Measurements from ENCODE around the gene ADIPOQ.
"Not testable (repeated sequence)": the region's sequence is repeated elsewhere in the genome, so short reads cannot be mapped to it uniquely, and the experiment has no call there.

- TF ChIP-seq EZH2 (IDR thresholded peaks at IDR 0.05; ENCODE audit: borderline replicate concordance, insufficient read depth, low read depth, low read length, poor library complexity, severe bottlenecking), result not testable (repeated sequence)
- TF ChIP-seq, protein P1, sequence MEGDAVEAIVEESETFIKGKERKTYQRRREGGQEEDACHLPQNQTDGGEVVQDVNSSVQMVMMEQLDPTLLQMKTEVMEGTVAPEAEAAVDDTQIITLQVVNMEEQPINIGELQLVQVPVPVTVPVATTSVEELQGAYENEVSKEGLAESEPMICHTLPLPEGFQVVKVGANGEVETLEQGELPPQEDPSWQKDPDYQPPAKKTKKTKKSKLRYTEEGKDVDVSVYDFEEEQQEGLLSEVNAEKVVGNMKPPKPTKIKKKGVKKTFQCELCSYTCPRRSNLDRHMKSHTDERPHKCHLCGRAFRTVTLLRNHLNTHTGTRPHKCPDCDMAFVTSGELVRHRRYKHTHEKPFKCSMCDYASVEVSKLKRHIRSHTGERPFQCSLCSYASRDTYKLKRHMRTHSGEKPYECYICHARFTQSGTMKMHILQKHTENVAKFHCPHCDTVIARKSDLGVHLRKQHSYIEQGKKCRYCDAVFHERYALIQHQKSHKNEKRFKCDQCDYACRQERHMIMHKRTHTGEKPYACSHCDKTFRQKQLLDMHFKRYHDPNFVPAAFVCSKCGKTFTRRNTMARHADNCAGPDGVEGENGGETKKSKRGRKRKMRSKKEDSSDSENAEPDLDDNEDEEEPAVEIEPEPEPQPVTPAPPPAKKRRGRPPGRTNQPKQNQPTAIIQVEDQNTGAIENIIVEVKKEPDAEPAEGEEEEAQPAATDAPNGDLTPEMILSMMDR (IDR thresholded peaks at IDR 0.05), result not testable (repeated sequence)
Observed at GRCh38 chr3:186873796-186874195, 31.3 kb downstream of the ADIPOQ start.

Data from B cell (primary cell).